H9 (cell line): ENCODE measurements around the gene TTC33. TPM values are rescaled to one million over a fixed set of nuclear protein-coding genes. Genes with fewer than 3 reads are reported as not detected.

Experiments used
- DNase-seq: peaks from one replicate; pipeline ENCODE4 v3.0.0-alpha.2; 2017
- H2AFZ ChIP-seq: one replicate; pipeline ENCODE4 v1.6.1; 2013; ENCODE audit warnings: mild to moderate bottlenecking, low read length, control low read depth, moderate library complexity
- H2AK5ac ChIP-seq: 2 replicates; pipeline ENCODE4 v1.6.1; 2013; ENCODE audit warnings: low read length, control low read depth, mixed read lengths; ENCODE audit not compliant: insufficient read length
- H2BK120ac ChIP-seq: one replicate; pipeline ENCODE4 v1.6.1; 2013; ENCODE audit warnings: low read depth, mild to moderate bottlenecking, low read length, control low read depth, inconsistent platforms; ENCODE audit not compliant: poor library complexity, severe bottlenecking
- H2BK12ac ChIP-seq: 2 replicates; pipeline ENCODE4 v1.6.1; 2013; ENCODE audit warnings: low read length, control low read depth, mixed read lengths, low read depth; ENCODE audit not compliant: insufficient read length
- H2BK15ac ChIP-seq: 2 replicates; pipeline ENCODE4 v1.6.1; 2013; ENCODE audit warnings: low read depth, low read length, control low read depth
- H2BK20ac ChIP-seq: one replicate; pipeline ENCODE4 v1.6.1; 2013; ENCODE audit warnings: low read depth, mild to moderate bottlenecking, low read length, control low read depth, inconsistent platforms; ENCODE audit not compliant: poor library complexity, severe bottlenecking
- H2BK5ac ChIP-seq: 2 replicates; pipeline ENCODE4 v1.6.1; 2013; ENCODE audit warnings: low read length, control low read depth, mixed read lengths; ENCODE audit not compliant: insufficient read length
- H3K14ac ChIP-seq: 2 replicates; pipeline ENCODE4 v1.6.1; 2013; ENCODE audit warnings: low read length, control low read depth; ENCODE audit not compliant: insufficient read depth
- H3K18ac ChIP-seq: 2 replicates; pipeline ENCODE4 v1.6.1; 2013; ENCODE audit warnings: low read depth, mild to moderate bottlenecking, mixed read lengths, low read length, control low read depth; ENCODE audit not compliant: insufficient read length
- H3K23ac ChIP-seq: 2 replicates; pipeline ENCODE4 v1.6.1; 2013; ENCODE audit warnings: low read length, control low read depth, mixed read lengths, low read depth; ENCODE audit not compliant: insufficient read length
- H3K23me2 ChIP-seq: 2 replicates; pipeline ENCODE4 v1.6.1; 2013; ENCODE audit warnings: low read depth, mild to moderate bottlenecking, mixed read lengths, low read length, control low read depth; ENCODE audit not compliant: insufficient read length, poor library complexity, severe bottlenecking
- H3K27ac ChIP-seq: 2 replicates; pipeline ENCODE4 v1.5.1; 2013; ENCODE audit warnings: low read length, control low read depth, mixed read lengths, low read depth; ENCODE audit not compliant: insufficient read length
- H3K27me3 ChIP-seq: 2 replicates; pipeline ENCODE4 v1.6.1; 2013; ENCODE audit warnings: low read length, control low read depth, inconsistent platforms; ENCODE audit not compliant: insufficient read depth
- H3K4ac ChIP-seq: 2 replicates; pipeline ENCODE4 v1.6.1; 2013; ENCODE audit warnings: low read depth, mild to moderate bottlenecking, control low read depth, inconsistent platforms, low read length, moderate library complexity
- H3K4me1 ChIP-seq: 2 replicates; pipeline ENCODE4 v1.6.1; 2013; ENCODE audit warnings: low read length, control low read depth, inconsistent platforms; ENCODE audit not compliant: insufficient read depth
- H3K4me2 ChIP-seq: 2 replicates; pipeline ENCODE4 v1.6.1; 2013; ENCODE audit warnings: low read length, control low read depth, mixed read lengths; ENCODE audit not compliant: insufficient read length, insufficient read depth
- H3K56ac ChIP-seq: 2 replicates; pipeline ENCODE4 v1.6.1; 2013; ENCODE audit warnings: low read depth, mild to moderate bottlenecking, mixed read lengths, low read length, control low read depth; ENCODE audit not compliant: insufficient read length
- H3K79me1 ChIP-seq: 2 replicates; pipeline ENCODE4 v1.6.1; 2013; ENCODE audit warnings: low read depth, mild to moderate bottlenecking, moderate library complexity, low read length, control low read depth, inconsistent platforms; ENCODE audit not compliant: insufficient read depth, poor library complexity, severe bottlenecking
- H3K79me2 ChIP-seq: 2 replicates; pipeline ENCODE4 v1.6.1; 2013; ENCODE audit warnings: low read length, control low read depth, inconsistent platforms; ENCODE audit not compliant: insufficient read depth
- H3K9ac ChIP-seq: 2 replicates; pipeline ENCODE4 v1.6.1; 2013; ENCODE audit warnings: low read length, control low read depth, mixed read lengths; ENCODE audit not compliant: insufficient read length; ENCODE audit errors: extremely low read depth
- H3K9me3 ChIP-seq: one replicate; pipeline ENCODE4 v1.6.1; 2013; ENCODE audit warnings: low read depth, low read length, inconsistent platforms; ENCODE audit not compliant: control insufficient read depth
- H3T11ph ChIP-seq: one replicate; pipeline ENCODE4 v1.6.1; 2013; ENCODE audit warnings: mild to moderate bottlenecking, low read length, control low read depth, inconsistent platforms
- H4K20me1 ChIP-seq: one replicate; pipeline ENCODE4 v1.6.1; 2013; ENCODE audit not compliant: control insufficient read depth, insufficient read length, insufficient read depth
- H4K5ac ChIP-seq: 2 replicates; pipeline ENCODE4 v1.6.1; 2013; ENCODE audit warnings: low read depth, mild to moderate bottlenecking, mixed read lengths, low read length, control low read depth; ENCODE audit not compliant: insufficient read length
- H4K8ac ChIP-seq: replicated peaks from 2 replicates; pipeline ENCODE4 v1.6.1; 2013; ENCODE audit warnings: low read length, control low read depth, mixed read lengths, low read depth; ENCODE audit not compliant: insufficient read length
- H4K91ac ChIP-seq: 2 replicates; pipeline ENCODE4 v1.6.1; 2013; ENCODE audit warnings: low read depth, mild to moderate bottlenecking, moderate library complexity, mixed read lengths, low read length, control low read depth; ENCODE audit not compliant: insufficient read length
- H3K27ac Mint-ChIP-seq, 3 experiments: 2 replicates in 2 of 3; 3 replicates in 1 of 3; pipeline ENCODE4 v1.8.0; 2020 to 2021; ENCODE audit warnings: mixed read lengths in 3 of 3, mild to moderate bottlenecking in 1 of 3, moderate library complexity in 1 of 3
- H3K27me3 Mint-ChIP-seq: 2 replicates; pipeline ENCODE4 v1.8.0; 2021; ENCODE audit warnings: low read depth, mild to moderate bottlenecking, moderate library complexity, mixed read lengths
- H3K36me3 Mint-ChIP-seq, 3 experiments: 2 replicates in 2 of 3; 3 replicates in 1 of 3; pipeline ENCODE4 v1.8.0; 2020 to 2021; ENCODE audit warnings: low read depth in 3 of 3, mixed read lengths in 3 of 3; ENCODE audit not compliant: insufficient read depth in 1 of 3
- H3K4me1 Mint-ChIP-seq, 2 experiments: 2 replicates each; pipeline ENCODE4 v1.8.0; 2020; ENCODE audit warnings: mixed read lengths in 2 of 2
- H3K4me3 Mint-ChIP-seq, 2 experiments: 2 replicates in 1 of 2; 3 replicates in 1 of 2; pipeline ENCODE4 v1.8.0; 2020 to 2021; ENCODE audit warnings: mild to moderate bottlenecking in 2 of 2, mixed read lengths in 2 of 2, moderate library complexity in 1 of 2
- H3K9me3 Mint-ChIP-seq, 2 experiments: 2 replicates in 1 of 2; 3 replicates in 1 of 2; pipeline ENCODE4 v1.8.0; 2020; ENCODE audit warnings: mild to moderate bottlenecking in 2 of 2, mixed read lengths in 2 of 2, moderate library complexity in 1 of 2
- WGBS: extraction: QIAGEN DNeasy Blood & Tissue Kit; methylation state at CpG from one replicate; pipeline ENCODE4 v1.1.7; 2013; ENCODE audit warnings: missing lambda C conversion rate, low lambda C conversion rate, mixed read lengths; ENCODE audit not compliant: insufficient read length; ENCODE audit errors: extremely low coverage; 5-methylcytosine and 5-hydroxymethylcytosine counted together
- total RNA-seq: library from RNA; stranded (reverse); gene quantifications from 2 replicates; pipeline ENCODE4 v1.2.1, GENCODE V29; 2021
- TF ChIP-seq, protein P1 (sequence below): fragments of 200-600 bp; sonication (generic); conservative IDR thresholded peaks from 3 replicates; pipeline ENCODE4 v1.8.0; 2021; ENCODE audit warnings: antibody characterized with exemption, mild to moderate bottlenecking

The TTC33 gene
- total RNA-seq, 1 experiment from 2014 or later: 7.3 TPM

DNA sequence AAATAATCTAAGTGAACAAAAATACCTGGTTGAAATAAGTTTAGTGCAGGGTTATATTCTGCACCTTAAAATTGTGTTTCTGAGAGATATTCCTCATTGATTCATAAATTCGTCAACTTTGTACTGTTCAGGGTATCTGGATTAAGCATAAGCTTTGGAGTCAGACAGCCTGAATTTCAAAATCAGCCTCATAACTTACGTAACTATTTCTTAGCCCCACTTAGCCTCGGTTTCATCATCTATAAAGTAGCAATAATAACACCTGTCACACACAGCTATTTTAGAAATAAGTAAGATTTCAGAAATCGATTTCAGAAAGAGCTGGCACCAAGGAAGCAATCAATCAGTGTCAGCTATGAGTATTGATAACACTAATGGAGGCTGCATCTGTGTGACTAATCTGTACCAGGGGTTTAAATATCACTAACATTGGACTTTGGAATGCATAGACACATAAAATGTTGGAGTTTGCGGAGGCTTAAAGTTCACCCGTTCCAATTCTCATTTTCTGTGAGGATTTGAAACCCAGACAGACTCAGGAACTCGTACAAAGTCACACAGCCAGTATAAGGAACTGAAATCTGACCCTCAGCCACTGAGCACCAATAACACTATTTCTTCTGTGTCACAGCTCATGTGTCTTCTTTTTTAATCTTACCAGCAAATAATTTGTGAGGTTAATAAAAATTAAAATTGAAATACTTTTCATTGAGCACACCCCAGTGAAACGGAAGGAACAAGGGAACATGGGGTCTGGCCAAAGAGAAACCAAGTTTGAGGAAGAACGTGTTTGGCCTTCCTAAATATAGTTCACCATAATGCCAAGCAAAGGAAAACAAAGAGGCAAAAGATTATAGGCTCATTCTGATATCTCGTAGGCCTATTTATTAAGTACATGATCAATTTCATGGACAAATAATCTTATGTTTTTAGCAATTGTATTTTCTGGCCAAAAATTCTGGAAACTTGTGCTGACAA, 270.5 kb downstream of the TTC33 start:
- H2BK15ac ChIP-seq: no peak overlapping the region
- Mint-ChIP-seq H3K27me3 (no peaks in the 10 kb centered on the region), H3K4me1 (no peaks in the 10 kb centered on the region), H3K4me3 (no peak overlapping the region), H3K9me3 (no peaks in the 10 kb centered on the region), H3K36me3 (no peaks in the 10 kb centered on the region), H3K27ac (no peak overlapping the region)
- no peaks in the 10 kb centered on the region for H3K79me1 ChIP-seq
- no peak overlapping the region for H3K27ac ChIP-seq
- H4K8ac ChIP-seq: no peak overlapping the region
- no peaks in the 10 kb centered on the region for H4K20me1 ChIP-seq
- H3K14ac ChIP-seq: no peak overlapping the region
- H3K4ac ChIP-seq: no peak overlapping the region
- no peak overlapping the region for H2BK120ac ChIP-seq
- no peaks in the 10 kb centered on the region for H3K9me3 ChIP-seq
- H2BK5ac ChIP-seq: no peak overlapping the region
- H4K5ac ChIP-seq: no peak overlapping the region
- H2BK20ac ChIP-seq: no peak overlapping the region
- H2BK12ac ChIP-seq: no peak overlapping the region
- no peak overlapping the region for H3T11ph ChIP-seq
- no peak overlapping the region for H3K56ac ChIP-seq
- H3K23me2 ChIP-seq: no peaks in the 10 kb centered on the region
- H4K91ac ChIP-seq: no peak overlapping the region
- DNase-seq: no peak
- no peaks in the 10 kb centered on the region for H3K27me3 ChIP-seq
- no peak overlapping the region for H3K4me2 ChIP-seq
- no peaks in the 10 kb centered on the region for H3K79me2 ChIP-seq
- H2AFZ ChIP-seq: no peak overlapping the region
- H2AK5ac ChIP-seq: no peak overlapping the region
- no peak overlapping the region for H3K9ac ChIP-seq
- TF ChIP-seq, protein P1, sequence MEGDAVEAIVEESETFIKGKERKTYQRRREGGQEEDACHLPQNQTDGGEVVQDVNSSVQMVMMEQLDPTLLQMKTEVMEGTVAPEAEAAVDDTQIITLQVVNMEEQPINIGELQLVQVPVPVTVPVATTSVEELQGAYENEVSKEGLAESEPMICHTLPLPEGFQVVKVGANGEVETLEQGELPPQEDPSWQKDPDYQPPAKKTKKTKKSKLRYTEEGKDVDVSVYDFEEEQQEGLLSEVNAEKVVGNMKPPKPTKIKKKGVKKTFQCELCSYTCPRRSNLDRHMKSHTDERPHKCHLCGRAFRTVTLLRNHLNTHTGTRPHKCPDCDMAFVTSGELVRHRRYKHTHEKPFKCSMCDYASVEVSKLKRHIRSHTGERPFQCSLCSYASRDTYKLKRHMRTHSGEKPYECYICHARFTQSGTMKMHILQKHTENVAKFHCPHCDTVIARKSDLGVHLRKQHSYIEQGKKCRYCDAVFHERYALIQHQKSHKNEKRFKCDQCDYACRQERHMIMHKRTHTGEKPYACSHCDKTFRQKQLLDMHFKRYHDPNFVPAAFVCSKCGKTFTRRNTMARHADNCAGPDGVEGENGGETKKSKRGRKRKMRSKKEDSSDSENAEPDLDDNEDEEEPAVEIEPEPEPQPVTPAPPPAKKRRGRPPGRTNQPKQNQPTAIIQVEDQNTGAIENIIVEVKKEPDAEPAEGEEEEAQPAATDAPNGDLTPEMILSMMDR: no peak
- no peaks in the 10 kb centered on the region for H3K4me1 ChIP-seq
- no peak overlapping the region for H3K23ac ChIP-seq
- H3K18ac ChIP-seq: no peak overlapping the region
- no CpG with 5 or more reads among the region's 10 CpGs for WGBS
